ENCODE results near the gene SGSM1.

DNA sequence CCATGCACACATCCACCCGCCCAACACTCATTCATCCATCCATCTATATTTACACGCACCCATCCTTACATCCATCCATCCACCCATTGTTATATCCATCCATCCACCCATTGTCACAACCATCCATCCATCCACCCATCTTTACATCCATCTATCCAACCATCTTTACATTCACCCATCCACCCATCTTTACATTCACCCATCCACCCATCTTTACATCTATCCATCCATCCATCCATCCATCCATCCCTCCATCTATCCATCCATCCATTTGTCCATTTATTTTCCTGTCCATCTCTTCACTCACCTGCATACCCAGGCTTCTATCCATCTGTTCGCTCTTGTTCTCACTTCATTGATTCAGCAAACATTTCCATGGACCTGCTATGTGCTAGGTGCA, 49.8 kb downstream of the SGSM1 start:
- TF ChIP-seq, protein P1, sequence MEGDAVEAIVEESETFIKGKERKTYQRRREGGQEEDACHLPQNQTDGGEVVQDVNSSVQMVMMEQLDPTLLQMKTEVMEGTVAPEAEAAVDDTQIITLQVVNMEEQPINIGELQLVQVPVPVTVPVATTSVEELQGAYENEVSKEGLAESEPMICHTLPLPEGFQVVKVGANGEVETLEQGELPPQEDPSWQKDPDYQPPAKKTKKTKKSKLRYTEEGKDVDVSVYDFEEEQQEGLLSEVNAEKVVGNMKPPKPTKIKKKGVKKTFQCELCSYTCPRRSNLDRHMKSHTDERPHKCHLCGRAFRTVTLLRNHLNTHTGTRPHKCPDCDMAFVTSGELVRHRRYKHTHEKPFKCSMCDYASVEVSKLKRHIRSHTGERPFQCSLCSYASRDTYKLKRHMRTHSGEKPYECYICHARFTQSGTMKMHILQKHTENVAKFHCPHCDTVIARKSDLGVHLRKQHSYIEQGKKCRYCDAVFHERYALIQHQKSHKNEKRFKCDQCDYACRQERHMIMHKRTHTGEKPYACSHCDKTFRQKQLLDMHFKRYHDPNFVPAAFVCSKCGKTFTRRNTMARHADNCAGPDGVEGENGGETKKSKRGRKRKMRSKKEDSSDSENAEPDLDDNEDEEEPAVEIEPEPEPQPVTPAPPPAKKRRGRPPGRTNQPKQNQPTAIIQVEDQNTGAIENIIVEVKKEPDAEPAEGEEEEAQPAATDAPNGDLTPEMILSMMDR (IDR thresholded peaks at IDR 0.05): no peak
- TF ChIP-seq POLR2A (IDR thresholded peaks at IDR 0.05) (no peak), POLR2AphosphoS5 (IDR thresholded peaks at IDR 0.05) (no peak)

Measured in breast epithelium (tissue), 3 donors.